Measurements from ENCODE around the gene ZFAND3. TPM values are rescaled to one million over a fixed set of nuclear protein-coding genes. Genes with fewer than 3 reads are reported as not detected.

The ZFAND3 gene
- total RNA-seq, 1 donor from 2014 or later = 43.7 TPM

DNA sequence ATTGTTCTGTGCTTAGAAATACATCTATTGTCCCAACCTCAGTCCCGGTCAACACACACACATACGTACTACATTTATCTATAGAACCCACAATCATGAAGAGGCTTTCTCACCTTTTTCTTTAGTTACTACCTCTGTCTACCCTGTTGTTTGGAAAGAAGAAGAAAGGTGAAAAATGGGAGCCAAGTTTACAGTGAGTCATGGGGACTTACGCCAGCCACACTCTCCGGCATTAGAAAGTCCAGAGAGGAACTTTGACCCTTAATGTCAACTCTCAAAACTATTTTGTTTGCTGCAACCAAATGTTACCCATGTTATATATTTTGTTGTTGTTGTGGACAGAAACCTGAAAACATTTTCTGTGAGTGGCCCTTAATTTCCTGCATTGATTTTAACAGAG is 259.1 kb downstream of the ZFAND3 start:
- intact Hi-C loops (cut with micrococcal nuclease) = no loop called here

DNA sequence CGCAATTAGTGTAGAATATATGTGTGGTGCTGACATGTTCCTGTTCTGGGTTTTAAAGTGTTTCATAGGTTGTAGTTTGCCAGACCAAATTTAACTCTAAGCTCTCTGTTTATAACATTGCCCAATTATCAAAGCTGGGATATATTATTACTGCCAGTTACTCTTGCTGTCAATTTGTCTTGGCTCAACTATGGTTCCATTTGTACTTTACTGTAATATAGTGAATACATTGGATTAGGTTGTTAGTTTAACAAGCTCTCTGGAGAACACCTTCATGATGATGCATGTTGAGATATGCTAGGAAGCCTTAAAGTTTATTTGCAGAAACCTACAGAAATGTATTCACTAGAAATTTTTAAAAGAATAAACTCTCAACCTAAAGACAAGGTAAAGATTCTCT is 259.6 kb downstream of the ZFAND3 start:
- intact Hi-C loops (cut with micrococcal nuclease) = no loop called here

DNA sequence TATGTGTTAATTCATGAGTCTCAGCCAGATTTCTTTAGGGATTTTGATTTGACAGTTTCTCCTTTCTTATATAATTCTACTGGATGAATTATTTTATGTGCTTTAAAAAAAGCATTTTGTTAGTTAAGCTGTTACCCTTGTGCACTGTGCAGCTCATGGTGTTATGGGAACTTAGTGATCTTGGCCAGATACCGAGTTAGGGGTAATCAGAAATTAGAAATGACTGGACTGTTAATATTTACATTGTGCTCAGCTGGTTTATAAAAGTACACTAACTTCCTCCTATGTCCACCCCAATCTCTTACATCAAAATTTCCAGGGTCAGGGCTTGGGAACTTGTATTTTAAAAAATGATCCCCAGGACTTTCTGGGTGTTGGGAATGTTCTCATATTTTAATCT is 260.0 kb downstream of the ZFAND3 start:
- intact Hi-C loops (cut with micrococcal nuclease) = no loop called here

DNA sequence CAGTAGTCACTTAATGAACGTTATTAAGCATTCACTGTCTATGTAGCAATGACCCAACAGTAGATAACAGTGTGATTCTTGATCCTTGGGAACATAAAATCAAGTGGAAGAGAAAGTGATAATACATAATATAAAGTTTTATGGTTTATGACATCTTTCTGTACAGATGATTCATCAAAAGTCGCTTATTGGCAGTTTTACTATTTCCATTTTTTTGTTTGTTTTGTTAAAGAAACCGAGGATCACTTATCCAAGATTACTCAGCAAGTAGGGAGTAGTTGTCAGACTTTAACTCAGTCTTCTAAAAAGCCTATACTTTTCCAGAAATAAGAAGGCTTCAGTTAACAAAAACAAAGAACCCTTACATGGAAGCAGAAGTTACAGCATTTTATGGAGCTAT is 260.8 kb downstream of the ZFAND3 start:
- intact Hi-C loops (cut with micrococcal nuclease) = no loop called here

DNA sequence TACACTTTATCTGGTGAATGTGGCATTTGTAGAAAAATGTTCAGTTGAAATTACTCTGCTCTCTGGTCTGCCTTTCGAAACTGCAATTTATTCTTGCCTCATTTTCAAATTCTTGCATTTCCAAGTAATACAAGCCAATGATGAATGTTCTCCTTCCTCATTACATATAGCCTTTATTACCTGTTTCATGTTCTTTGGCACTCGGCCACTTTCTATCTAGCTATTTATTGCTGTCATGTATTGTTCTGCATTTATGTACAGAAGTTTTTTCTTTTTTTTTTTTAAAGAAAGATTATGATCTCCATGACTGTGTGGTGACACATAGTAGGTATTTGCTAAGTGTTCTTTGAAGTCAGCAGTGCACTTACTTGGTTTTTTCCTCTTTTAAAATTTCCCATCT is 261.4 kb downstream of the ZFAND3 start:
- intact Hi-C loops (cut with micrococcal nuclease) = no loop called here

DNA sequence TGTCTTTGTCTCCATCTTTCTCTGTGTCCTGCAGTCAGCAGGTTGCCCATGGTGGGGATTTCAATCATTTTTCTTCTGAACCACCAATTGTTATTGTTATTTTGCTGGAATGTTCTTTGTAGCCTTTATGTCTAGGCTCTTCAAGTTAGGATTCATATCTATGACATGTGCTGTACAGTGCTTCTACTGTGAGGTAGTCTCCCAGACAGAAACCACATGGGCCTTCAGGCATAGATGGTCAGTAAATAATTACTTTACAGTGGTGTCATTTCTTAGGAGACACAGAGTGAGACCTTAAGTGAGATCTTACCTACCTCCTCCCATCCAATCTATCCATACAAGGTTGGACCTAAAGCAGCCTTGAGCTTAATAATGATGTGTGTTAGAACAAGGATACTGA is 265.5 kb downstream of the ZFAND3 start:
- intact Hi-C loops (cut with micrococcal nuclease) = no loop called here

DNA sequence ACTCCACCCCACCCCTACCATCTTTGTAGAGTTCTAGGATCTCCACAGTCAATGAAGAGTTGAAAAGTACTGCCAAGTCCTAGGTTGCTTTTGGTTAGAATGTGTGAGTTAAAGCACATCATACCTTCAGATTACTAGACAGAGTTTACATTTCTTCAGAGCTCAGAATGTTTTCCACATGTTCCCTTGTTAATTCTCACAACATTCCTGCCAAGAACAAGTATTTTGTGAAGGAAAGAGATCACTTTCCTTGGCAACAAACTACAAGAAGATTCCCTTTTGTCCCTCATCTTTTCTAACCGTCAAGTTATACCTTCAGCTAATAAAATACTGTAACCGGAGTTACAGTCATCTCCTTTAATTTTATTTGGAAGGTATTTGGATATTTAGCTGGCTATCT is 266.8 kb downstream of the ZFAND3 start:
- intact Hi-C loops (cut with micrococcal nuclease) = no loop called here

DNA sequence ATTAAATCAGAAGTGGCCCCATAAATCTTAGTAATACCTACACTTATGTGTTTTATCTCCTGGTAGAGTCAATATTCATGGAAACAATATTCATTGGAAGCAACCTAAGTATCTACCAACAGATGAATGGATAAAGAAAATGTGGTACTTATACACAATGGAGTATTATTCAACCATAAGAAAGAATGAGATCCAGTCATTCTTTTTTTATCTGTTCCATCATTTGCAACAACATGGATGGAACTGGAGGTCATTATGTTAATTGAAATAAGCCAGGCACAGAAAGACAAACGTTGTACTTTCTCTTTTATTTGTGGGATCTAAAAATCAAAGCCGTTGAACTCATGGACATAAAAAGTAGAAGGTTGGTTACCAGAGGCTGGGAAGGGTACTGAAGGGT is 268.5 kb downstream of the ZFAND3 start:
- intact Hi-C loops (cut with micrococcal nuclease) = no loop called here

DNA sequence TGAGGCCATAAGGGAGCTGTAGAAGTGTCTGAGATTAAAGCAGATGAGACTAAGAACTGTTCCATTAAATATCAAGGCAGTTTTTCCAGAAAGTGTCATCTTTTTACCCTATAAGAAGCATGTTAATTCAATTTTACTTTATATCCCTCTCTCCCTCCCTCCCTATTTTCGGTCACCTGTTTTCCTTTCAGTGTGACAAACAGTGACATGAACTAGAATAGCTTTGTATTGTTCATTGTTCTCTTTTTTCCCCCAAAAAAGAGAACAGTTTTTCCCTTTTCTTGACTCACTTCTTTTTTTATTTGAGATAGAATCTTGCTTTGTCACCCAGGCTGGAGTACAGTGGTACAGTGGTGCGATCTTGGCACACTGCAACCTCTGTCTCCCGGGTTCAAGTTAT is 269.3 kb downstream of the ZFAND3 start:
- intact Hi-C loops (cut with micrococcal nuclease) = no loop called here

DNA sequence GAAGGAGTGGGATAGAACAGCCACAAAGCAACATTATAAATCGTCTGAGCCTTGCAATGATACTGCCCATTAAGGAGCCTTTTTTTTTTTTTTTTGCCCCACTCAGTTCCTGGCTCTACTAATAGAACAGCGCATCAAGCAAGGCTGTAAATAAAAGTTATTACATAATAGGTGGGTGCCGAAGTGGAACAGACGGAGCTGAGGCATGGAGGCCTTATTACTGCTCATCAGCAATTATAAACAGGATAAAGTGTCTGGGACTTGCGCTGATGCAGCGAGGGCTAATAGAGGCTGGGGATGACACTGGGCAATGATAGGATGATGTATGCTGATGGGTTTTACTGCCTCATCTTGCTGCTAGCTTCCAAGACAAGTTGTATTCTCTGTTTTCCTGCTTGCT is 272.1 kb downstream of the ZFAND3 start:
- intact Hi-C loops (cut with micrococcal nuclease) = no loop called here

DNA sequence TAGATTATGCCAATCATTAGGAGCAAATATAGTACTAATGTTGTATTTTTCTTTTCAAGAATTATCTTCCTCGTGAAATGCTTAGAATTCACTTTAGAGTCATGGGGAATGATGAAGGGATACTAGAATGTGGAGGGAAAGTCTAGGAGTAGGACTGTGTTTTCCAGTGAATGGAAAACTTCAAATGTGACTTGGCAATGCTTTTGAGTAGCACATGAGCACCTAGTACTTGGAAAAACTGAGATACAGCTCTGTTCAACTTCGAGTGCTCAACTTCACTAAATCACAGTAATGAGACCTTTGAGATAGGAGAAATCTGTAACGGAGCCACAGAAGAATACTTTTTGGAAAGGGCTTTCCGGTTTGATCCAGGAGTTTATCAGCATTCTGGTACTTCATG is 272.9 kb downstream of the ZFAND3 start:
- intact Hi-C loops (cut with micrococcal nuclease) = no loop called here

DNA sequence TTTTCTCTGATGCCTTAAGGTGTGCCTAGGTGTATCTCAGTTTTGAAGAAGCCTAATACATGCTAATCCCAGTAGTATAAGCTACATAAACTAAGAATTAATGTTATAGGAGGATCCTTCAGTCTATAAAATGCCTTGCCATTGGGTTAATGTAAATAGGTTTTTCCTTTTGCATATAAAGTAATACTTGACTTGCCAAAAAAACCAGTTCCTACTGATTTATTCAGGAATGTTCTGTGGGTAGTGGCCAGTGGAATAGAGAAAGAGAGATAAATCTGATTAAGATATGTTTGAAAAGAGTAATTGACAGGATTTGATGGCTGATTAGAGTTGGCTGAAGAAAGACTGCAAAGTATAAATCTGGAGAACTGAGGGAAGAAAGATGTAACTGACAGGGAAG is 273.4 kb downstream of the ZFAND3 start:
- intact Hi-C loops (cut with micrococcal nuclease) = no loop called here

DNA sequence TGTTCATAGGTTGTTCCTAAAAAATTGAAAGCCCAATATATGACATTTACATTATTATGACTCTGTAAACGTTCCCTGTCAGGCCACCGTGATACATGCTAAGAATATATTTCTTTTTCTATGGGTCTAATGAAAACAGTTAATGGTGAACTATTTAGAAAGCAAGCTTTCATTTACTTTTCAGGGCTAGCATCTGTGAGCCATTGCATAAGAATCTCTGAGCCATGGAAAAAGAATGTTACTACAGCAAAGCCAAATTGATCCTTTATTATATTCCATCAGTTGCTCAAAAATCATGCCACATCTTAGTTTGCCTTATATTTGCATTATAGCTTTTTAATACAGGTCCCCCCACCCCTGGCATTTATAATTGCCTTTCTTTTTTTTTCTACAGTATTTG is 275.5 kb downstream of the ZFAND3 start:
- intact Hi-C loops (cut with micrococcal nuclease) = no loop called here

DNA sequence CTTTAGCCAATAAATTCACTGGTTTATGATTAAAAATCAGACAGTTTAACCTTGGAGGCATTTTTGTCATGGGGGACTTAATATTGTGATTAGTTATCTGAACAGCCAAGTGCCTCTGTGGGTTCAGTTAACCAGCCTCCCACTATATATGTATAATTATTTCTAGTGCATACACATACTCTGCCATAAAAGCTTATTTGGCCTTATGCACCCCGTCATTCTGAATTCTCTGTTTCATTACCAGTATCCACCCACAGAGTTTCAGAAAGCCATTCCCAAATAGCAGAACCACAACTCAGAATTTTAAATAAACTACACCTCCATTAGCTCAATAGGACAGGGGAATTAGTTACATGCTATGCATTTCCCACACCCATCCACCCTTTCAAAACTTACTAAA is 279.7 kb downstream of the ZFAND3 start:
- intact Hi-C loops (cut with micrococcal nuclease) = no loop called here

DNA sequence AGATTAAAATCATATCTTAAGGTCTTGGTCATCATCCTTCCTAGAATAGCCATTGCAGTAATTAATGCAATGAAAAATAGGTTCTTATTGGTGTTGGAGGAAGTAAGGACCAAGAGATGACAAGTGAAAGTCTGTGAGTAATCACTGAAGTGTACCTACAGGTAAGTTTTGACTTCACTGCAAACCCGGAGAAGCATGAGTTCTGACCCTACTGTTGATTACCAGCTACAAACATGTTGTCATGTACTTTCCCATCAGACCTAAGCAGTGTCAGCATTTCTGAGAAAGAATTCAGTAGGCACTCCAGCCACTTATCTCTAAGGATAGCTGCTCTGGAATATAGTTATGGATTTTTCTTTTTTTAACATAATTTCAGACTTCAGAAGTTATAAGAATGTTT is 280.9 kb downstream of the ZFAND3 start:
- intact Hi-C loops (cut with micrococcal nuclease) = no loop called here

DNA sequence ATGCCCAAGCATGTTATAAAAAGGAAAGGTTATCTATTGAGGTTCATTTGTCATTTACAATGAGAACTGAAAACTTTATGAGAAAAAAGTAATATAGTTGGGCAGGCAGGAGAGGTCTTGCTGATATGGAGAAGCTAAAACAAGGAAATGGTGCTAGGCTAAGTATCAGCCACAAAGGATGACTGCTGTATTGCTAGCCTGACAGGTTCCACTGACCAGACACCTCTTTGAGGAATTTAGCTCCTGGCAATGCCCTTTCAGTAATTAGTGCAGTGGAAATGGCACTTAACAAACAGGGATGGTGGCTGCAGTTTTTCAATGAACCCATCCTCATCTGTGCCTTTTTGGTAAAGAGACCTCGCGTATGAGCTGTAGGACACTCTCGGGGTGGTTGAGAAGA is 284.4 kb downstream of the ZFAND3 start:
- intact Hi-C loops (cut with micrococcal nuclease) = no loop called here

DNA sequence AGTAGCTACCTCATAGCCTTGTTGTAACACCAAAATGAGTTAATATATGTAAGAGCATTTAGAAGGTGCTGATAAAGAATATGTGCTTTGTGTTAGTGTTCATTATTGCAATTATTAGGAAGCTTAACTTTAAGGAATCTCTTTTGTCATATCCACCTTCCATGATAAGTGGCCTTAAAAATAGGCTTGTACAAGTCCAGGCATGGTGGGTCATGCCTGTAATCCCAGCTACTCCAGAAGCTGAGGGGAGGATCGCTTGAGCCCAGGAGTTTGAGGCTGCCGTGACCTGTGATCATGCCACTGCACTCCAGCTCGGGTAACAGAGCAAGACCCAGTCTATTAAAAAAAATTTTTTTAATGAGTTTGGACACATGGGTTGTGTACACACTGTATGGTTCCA is 285.5 kb downstream of the ZFAND3 start:
- intact Hi-C loops (cut with micrococcal nuclease) = no loop called here

DNA sequence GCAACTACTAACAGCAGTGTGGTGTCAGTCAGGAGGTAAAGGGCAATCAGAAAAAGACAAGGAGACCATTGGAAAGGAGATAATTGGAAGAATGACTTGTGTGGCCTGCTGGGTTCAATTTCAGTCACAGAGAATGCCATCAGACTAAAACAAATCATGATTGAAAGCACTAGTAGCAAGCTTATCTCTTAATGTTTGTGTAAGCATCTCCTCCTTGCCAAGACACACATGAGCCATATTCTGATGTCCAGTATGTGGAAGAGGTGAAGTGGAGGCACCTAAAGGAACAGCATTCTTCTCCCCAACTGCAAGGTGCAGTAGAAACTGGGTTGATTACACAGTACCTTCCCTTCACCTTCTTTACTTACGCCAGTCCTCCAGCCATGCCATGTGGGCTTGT is 287.5 kb downstream of the ZFAND3 start:
- intact Hi-C loops (cut with micrococcal nuclease) = no loop called here

DNA sequence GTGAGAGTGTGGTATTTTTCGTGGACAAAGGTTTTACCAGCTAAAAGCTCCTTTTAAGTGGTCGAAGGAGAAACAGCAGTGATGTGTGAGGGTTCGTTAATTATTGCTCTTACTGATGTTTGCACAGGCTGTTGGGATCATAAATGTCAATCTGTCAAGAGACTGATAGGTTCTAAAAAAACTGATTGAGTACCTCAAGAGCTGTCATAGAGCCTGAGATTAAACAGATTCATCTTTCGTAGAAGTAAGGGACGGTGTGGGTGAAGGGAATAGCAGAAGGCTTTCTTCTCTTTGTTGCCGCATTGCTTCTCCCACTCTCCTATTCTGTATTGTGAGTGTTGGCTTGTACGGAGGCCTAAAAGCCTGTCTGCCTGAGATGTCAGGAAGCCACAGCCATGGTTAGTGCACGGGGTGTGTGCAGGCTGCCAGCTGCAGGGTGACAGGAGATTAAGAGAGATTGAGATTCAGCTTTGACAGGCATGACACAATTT is 291.0 kb downstream of the ZFAND3 start:
- intact Hi-C loops (cut with micrococcal nuclease) = no loop called here

DNA sequence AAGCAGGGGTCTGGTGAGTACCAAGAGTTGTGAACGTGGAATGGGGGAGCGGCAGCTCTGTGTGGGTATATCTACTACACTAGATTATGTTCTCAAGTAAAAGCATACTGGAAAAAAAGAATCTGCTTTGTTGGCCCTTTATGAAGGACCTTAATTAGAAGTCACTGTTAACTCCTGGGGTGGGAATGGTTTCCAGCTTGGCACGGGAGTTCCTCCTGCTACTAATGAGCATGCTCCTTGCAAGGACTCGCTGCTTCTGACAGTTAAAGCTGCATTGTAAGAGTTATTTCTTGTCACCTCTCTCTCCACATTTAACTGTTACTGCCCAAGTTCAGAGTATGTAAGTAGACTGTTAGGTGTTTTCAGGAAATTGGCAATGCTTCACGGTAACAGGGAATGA is 292.7 kb downstream of the ZFAND3 start:
- intact Hi-C loops (cut with micrococcal nuclease) = no loop called here

DNA sequence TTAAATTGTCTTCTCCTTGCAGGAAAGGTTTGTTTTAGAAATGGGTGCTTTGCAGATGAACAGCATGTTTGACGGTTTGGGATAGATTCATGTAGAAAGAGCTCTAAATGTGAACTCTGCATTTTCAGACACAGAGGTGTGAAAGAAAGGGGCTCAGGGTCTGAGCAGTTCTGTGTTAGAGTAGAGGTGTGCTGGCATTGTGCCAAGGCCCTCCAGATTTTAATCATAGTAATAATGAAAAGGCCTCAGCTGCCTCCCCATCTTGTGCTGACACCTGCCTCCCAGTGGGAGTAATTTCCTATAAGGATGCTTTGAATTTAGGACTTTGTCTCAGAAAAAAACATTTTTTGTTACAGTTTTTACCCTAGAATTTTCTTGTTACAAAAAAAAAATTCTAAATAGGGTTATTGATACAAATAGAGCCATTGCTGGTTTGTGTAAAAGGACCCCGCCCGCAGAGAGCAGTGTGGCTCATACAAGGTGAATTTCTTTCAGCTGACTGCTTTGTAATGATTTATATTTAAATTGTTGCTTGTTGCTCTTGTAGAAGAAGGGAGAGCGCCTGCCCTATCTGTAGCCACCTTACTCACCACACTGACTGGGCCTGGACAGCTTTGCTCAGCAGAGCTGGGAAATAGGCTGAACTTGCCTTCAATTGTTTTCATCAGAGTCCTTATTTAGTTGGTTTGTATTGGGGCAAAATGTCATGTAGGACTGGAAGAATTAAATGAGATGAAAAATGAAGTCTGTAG is 294.5 kb downstream of the ZFAND3 start:
- intact Hi-C loops (cut with micrococcal nuclease) = no loop called here

DNA sequence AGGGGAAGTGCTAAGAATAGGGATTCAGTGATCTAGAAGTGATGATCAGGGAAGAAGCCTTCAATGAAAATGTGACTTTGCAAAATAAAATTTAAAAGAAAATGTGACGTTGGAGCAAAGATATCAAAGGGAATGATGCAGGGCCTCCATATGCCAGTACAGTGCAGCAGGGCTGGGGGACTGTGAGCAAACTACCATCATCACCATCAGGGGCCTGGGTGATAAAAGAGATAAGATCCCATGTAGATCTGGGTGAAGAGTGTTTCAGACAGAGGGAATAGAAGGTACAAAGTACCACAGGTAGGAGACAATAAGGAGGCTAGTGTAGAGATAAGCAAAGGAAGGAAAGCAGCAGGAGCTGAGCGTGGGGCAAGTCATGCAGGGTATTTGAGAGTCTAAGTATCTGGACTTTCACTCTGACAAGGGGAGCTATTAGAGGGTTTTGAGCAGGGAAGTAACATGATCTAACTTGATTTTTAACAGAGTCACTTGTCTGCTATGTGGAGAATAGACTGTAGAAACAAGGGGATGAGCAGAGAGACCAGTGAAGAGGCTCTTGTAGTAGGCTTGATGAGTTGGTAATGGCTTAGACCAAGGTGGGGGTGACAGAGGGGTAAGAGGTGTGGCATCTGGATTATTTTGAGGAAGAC is 295.6 kb downstream of the ZFAND3 start:
- intact Hi-C loops (cut with micrococcal nuclease) = no loop called here

DNA sequence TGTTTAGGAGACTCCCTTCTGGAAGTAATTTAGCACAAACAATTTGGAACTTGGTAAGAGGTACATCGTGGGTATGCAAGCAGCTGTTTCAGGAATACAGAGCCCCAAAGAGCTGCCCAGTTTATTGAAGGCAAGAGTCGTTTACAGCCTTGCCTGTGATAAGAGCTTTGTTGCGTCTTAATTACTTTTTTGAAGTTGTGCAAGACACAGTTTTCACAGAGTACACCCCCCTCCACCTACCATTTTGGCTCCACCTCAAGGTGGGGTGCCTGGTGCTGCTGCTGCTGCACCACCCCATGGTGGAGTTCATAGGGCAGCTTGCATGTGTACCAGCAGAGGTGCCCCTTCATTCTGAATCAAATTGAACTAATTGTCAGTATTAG is 296.1 kb downstream of the ZFAND3 start:
- intact Hi-C loops (cut with micrococcal nuclease) = no loop called here
